ENCODE measurements around the gene DMXL2. TPM values are rescaled to one million over a fixed set of nuclear protein-coding genes. Genes with fewer than 3 reads are reported as not detected.

Gene DMXL2
- polyA plus RNA-seq, 1 of the 3 experiments (the other 2 are of a cell fraction): 6.4 TPM

DNA sequence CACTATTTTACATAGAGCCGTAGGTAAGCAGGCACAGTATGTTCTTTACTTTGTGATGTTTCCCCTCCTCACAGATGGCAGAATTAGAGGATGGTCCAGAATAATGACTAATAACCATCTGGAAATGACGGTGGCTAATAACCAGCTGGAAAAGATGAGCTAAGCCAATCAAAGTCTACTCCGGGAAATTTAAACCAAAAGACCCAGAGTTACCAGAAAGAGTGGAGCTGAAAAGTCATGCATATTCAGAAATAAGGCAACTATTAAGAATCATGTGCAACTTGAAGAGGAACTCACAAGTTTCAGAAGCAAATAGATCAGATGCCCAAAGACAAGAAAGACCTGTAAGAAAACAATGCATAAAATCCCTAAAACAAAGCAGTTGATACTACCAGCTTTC, 33.6 kb downstream of the DMXL2 start:
- WGBS (ENCODE audit: low lambda C conversion rate): 96% methylated on average over 3 of the region's 3 CpGs
- Histone ChIP-seq H3K9ac (no peak overlapping the region), H3K9me3 (no peaks in the 10 kb centered on the region), H4K20me1 (ENCODE audit: insufficient read depth) (no peaks in the 10 kb centered on the region), H3K36me3 (replicated peaks in 1 of 2; ENCODE audit: control insufficient read depth in 1 of 2, insufficient read depth in 2 of 2, low read length in 1 of 2) (no peaks in the 10 kb centered on the region), H3F3A (replicated peaks; ENCODE audit: insufficient read depth) (peaks cover 2% of the 10 kb centered on the region), H3K27me3 (ENCODE audit: insufficient read depth) (no peaks in the 10 kb centered on the region), H3K9me2 (no peaks in the 10 kb centered on the region), H2AFZ (ENCODE audit: low read depth) (no peak overlapping the region), H3K79me2 (ENCODE audit: insufficient read depth) (no peaks in the 10 kb centered on the region), H3K4me1 (ENCODE audit: control insufficient read depth in 1 of 2, insufficient read depth in 2 of 2, low read depth in 1 of 2, low read length in 1 of 2) (no peaks in the 10 kb centered on the region), H3K27ac (ENCODE audit: low read depth in 2 of 2, low read length in 1 of 2) (no peak overlapping the region), H3K4me3 (ENCODE audit: low read depth in 2 of 2, low read length in 1 of 2) (no peak overlapping the region), H3K4me2 (no peak overlapping the region)
- TF ChIP-seq, protein P1, sequence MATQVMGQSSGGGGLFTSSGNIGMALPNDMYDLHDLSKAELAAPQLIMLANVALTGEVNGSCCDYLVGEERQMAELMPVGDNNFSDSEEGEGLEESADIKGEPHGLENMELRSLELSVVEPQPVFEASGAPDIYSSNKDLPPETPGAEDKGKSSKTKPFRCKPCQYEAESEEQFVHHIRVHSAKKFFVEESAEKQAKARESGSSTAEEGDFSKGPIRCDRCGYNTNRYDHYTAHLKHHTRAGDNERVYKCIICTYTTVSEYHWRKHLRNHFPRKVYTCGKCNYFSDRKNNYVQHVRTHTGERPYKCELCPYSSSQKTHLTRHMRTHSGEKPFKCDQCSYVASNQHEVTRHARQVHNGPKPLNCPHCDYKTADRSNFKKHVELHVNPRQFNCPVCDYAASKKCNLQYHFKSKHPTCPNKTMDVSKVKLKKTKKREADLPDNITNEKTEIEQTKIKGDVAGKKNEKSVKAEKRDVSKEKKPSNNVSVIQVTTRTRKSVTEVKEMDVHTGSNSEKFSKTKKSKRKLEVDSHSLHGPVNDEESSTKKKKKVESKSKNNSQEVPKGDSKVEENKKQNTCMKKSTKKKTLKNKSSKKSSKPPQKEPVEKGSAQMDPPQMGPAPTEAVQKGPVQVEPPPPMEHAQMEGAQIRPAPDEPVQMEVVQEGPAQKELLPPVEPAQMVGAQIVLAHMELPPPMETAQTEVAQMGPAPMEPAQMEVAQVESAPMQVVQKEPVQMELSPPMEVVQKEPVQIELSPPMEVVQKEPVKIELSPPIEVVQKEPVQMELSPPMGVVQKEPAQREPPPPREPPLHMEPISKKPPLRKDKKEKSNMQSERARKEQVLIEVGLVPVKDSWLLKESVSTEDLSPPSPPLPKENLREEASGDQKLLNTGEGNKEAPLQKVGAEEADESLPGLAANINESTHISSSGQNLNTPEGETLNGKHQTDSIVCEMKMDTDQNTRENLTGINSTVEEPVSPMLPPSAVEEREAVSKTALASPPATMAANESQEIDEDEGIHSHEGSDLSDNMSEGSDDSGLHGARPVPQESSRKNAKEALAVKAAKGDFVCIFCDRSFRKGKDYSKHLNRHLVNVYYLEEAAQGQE (IDR thresholded peaks at IDR 0.05; ENCODE audit: low read depth, low read length): no peak
- no peak for TF ChIP-seq GABPA (IDR thresholded peaks at IDR 0.05; ENCODE audit: low read depth)
- no peak for TF ChIP-seq JUND (IDR thresholded peaks at IDR 0.05)
- no peak for TF ChIP-seq FOXM1 (IDR thresholded peaks at IDR 0.05; ENCODE audit: low read depth)
- no peak for TF ChIP-seq YY1 (IDR thresholded peaks at IDR 0.05; ENCODE audit: low read depth)
- TF ChIP-seq FOSL2 (IDR thresholded peaks at IDR 0.05; ENCODE audit: borderline replicate concordance, low read depth): no peak
- TF ChIP-seq RAD21 (IDR thresholded peaks at IDR 0.05; ENCODE audit: low read length): no peak
- TF ChIP-seq, protein P2, sequence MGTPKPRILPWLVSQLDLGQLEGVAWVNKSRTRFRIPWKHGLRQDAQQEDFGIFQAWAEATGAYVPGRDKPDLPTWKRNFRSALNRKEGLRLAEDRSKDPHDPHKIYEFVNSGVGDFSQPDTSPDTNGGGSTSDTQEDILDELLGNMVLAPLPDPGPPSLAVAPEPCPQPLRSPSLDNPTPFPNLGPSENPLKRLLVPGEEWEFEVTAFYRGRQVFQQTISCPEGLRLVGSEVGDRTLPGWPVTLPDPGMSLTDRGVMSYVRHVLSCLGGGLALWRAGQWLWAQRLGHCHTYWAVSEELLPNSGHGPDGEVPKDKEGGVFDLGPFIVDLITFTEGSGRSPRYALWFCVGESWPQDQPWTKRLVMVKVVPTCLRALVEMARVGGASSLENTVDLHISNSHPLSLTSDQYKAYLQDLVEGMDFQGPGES (IDR thresholded peaks at IDR 0.05; ENCODE audit: low read depth, low read length): no peak
- TF ChIP-seq, protein P3, sequence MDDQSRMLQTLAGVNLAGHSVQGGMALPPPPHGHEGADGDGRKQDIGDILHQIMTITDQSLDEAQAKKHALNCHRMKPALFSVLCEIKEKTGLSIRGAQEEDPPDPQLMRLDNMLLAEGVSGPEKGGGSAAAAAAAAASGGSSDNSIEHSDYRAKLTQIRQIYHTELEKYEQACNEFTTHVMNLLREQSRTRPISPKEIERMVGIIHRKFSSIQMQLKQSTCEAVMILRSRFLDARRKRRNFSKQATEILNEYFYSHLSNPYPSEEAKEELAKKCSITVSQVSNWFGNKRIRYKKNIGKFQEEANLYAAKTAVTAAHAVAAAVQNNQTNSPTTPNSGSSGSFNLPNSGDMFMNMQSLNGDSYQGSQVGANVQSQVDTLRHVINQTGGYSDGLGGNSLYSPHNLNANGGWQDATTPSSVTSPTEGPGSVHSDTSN (IDR thresholded peaks at IDR 0.05): no peak
- TF ChIP-seq, protein P4, sequence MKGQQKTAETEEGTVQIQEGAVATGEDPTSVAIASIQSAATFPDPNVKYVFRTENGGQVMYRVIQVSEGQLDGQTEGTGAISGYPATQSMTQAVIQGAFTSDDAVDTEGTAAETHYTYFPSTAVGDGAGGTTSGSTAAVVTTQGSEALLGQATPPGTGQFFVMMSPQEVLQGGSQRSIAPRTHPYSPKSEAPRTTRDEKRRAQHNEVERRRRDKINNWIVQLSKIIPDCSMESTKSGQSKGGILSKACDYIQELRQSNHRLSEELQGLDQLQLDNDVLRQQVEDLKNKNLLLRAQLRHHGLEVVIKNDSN (IDR thresholded peaks at IDR 0.05; ENCODE audit: borderline replicate concordance, low read depth): no peak
- no peak for TF ChIP-seq CHD2 (IDR thresholded peaks at IDR 0.05; ENCODE audit: low read length, partially characterized antibody)
- TF ChIP-seq, protein P5, sequence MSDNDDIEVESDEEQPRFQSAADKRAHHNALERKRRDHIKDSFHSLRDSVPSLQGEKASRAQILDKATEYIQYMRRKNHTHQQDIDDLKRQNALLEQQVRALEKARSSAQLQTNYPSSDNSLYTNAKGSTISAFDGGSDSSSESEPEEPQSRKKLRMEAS (IDR thresholded peaks at IDR 0.05; ENCODE audit: low read depth): no peak
- no peak for TF ChIP-seq RCOR1 (IDR thresholded peaks at IDR 0.05; ENCODE audit: low read length)
- TF ChIP-seq EZH2phosphoT487 (IDR thresholded peaks at IDR 0.05; ENCODE audit: borderline replicate concordance, low read depth): no peak
- TF ChIP-seq SMC3 (IDR thresholded peaks at IDR 0.05; ENCODE audit: low read depth, low read length): no peak
- no peak for TF ChIP-seq TEAD4 (IDR thresholded peaks at IDR 0.05; ENCODE audit: borderline replicate concordance, insufficient read depth)
- no peak for TF ChIP-seq RXRA (IDR thresholded peaks at IDR 0.05; ENCODE audit: borderline replicate concordance, low read depth)
- no peak for TF ChIP-seq POLR2AphosphoS5 (IDR thresholded peaks at IDR 0.05; ENCODE audit: low read depth, low read length)
- TF ChIP-seq TCF12 (IDR thresholded peaks at IDR 0.05): no peak
- TF ChIP-seq NRF1 (IDR thresholded peaks at IDR 0.05; ENCODE audit: low read depth, low read length): no peak
- CTCF ChIA-PET: interaction anchor here (1.2 kb wide), 1 partner anchor 188 kb away, joined by 3 read pairs; no protein-coding TSS in a partner anchor
- DNase-seq: no peak
- POLR2A ChIA-PET: no interaction called here

Measured in SK-N-SH (cell line).